Osteoblast (primary cell): Measurements from ENCODE around the gene PSMD11. TPM values are rescaled to one million over a fixed set of nuclear protein-coding genes. Genes with fewer than 3 reads are reported as not detected.
A peak's percentile ranks its signal among the peaks of the same experiment; 100 is the strongest.
"Not testable (repeated sequence)": the region's sequence is repeated elsewhere in the genome, so short reads cannot be mapped to it uniquely, and the experiment has no call there.

Experiments used
- DNase-seq: peaks from one replicate; pipeline ENCODE4 v3.0.0; 2011; ENCODE audit warnings: low spot score, mixed read lengths; ENCODE audit not compliant: insufficient read length; ENCODE audit errors: missing footprints
- H2AFZ ChIP-seq: 2 replicates; pipeline ENCODE4 v1.6.0; 2011; ENCODE audit warnings: mild to moderate bottlenecking, low read length
- H3K27ac ChIP-seq: 2 replicates; pipeline ENCODE4 v1.5.1; 2011; ENCODE audit warnings: mild to moderate bottlenecking, low read depth, low read length, moderate library complexity
- H3K27me3 ChIP-seq: 2 replicates; pipeline ENCODE4 v1.6.0; 2012; ENCODE audit warnings: mild to moderate bottlenecking, control low read depth, inconsistent platforms, low read length, moderate library complexity; ENCODE audit not compliant: insufficient read depth
- H3K36me3 ChIP-seq: 2 replicates; pipeline ENCODE4 v1.5.1; 2011; ENCODE audit warnings: mild to moderate bottlenecking, low read length, control low read depth, moderate library complexity; ENCODE audit not compliant: insufficient read depth
- H3K4me1 ChIP-seq: 2 replicates; pipeline ENCODE4 v1.5.1; 2011; ENCODE audit warnings: mild to moderate bottlenecking, low read length, control low read depth, moderate library complexity; ENCODE audit not compliant: insufficient read depth
- H3K4me2 ChIP-seq: 2 replicates; pipeline ENCODE4 v1.6.0; 2011; ENCODE audit warnings: mild to moderate bottlenecking, low read length; ENCODE audit not compliant: insufficient read depth
- H3K4me3 ChIP-seq: fragments of 200-600 bp; sonication (generic); 3 replicates; pipeline ENCODE4 v1.5.1; 2012; ENCODE audit warnings: mild to moderate bottlenecking, low read length, inconsistent platforms; ENCODE audit not compliant: insufficient read depth
- H3K79me2 ChIP-seq: 2 replicates; pipeline ENCODE4 v1.6.0; 2012; ENCODE audit warnings: mild to moderate bottlenecking, low read length, control low read depth, inconsistent platforms; ENCODE audit not compliant: insufficient read depth
- H3K9me3 ChIP-seq: 2 replicates; pipeline ENCODE4 v1.5.1; 2011; ENCODE audit warnings: low read depth, low read length, control low read depth
- H4K20me1 ChIP-seq: 2 replicates; pipeline ENCODE4 v1.6.0; 2012; ENCODE audit warnings: mild to moderate bottlenecking, low read length, control low read depth; ENCODE audit not compliant: insufficient read depth
- total RNA-seq: library from RNA; depleted of rRNA; stranded (reverse); fragments of >200 nt; gene quantifications from 2 replicates; pipeline ENCODE4 v1.2.3, GENCODE V29; 2012
- TF ChIP-seq, protein P1 (sequence below): IDR thresholded peaks from 2 replicates; pipeline ENCODE4 v1.5.1; 2011; ENCODE audit warnings: mild to moderate bottlenecking, low read depth, low read length, moderate library complexity; ENCODE audit errors: extremely low read depth

PSMD11 gene
- total RNA-seq, 1 donor = 61.2 TPM

DNA sequence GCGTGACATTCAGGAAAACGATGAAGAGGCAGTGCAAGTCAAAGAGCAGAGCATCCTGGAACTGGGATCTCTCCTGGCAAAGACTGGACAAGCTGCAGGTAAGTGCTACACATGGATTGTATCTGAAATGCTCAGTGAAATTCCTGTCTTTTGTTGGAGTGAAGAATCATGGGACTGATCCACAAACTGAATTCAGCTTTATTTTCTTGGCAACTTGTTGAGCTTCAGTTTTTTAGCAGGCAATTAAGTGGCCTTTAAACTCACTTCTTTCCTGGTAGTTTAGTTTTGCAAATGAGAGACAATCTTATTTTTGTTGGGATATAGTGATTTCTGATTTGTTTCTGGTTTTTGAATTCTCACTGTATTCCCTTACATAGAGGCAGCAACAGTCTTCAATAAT lies 2.6 kb downstream of the PSMD11 start:
- TF ChIP-seq, protein P1, sequence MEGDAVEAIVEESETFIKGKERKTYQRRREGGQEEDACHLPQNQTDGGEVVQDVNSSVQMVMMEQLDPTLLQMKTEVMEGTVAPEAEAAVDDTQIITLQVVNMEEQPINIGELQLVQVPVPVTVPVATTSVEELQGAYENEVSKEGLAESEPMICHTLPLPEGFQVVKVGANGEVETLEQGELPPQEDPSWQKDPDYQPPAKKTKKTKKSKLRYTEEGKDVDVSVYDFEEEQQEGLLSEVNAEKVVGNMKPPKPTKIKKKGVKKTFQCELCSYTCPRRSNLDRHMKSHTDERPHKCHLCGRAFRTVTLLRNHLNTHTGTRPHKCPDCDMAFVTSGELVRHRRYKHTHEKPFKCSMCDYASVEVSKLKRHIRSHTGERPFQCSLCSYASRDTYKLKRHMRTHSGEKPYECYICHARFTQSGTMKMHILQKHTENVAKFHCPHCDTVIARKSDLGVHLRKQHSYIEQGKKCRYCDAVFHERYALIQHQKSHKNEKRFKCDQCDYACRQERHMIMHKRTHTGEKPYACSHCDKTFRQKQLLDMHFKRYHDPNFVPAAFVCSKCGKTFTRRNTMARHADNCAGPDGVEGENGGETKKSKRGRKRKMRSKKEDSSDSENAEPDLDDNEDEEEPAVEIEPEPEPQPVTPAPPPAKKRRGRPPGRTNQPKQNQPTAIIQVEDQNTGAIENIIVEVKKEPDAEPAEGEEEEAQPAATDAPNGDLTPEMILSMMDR = no peak
- Histone ChIP-seq H2AFZ (no peak overlapping the region), H4K20me1 (peaks cover 38% of the 10 kb centered on the region), H3K4me2 (no peak overlapping the region), H3K27me3 (no peaks in the 10 kb centered on the region), H3K4me3 (no peak overlapping the region), H3K27ac (no peak overlapping the region), H3K9me3 (no peaks in the 10 kb centered on the region), H3K36me3 (peaks cover 33% of the 10 kb centered on the region), H3K4me1 (peaks cover 22% of the 10 kb centered on the region), H3K79me2 (peaks cover 73% of the 10 kb centered on the region)
- no peak for DNase-seq

DNA sequence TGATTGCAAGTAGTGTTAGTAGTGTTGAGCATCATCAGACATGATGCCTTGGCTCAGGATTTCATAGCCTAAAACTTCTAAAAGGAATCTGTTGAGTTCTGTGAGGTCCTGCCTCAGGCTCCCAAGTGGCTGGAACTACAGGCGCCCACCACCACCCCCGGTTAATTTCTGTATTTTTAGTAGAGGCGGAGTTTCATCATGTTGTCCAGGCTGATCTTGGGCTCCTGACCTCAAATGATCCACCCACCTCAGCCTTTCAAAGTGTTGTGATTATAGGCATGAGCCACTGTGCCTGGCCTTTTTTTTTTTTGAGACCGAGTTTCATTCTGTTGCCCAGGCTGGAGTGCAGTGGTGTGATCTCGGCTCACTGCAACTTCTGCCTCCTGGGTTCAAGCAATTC lies 5.7 kb downstream of the PSMD11 start:
- peaks cover 58% of the 10 kb centered on the region for H3K36me3 ChIP-seq

DNA sequence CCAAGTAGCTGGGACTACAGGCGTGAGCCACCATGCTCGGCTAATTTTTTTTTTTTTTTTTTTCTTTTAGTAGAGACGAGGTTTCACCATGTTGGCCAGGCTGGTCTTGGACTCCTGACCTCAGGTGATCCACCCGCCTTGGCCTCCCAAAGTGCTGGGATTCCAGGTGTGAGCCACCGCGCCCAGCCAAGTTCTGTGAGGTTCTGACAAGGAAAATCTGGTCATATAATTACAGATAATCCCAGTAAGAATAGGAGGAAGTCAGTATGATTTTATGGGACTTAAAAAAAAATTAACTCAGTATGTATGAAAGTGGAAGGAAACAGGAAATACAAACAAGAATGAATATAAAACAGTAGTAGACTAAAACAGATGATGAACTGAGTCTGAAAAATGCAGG lies 6.1 kb downstream of the PSMD11 start:
- H3K4me3 ChIP-seq, H2AFZ ChIP-seq, DNase-seq, H3K9me3 ChIP-seq, H3K4me2 ChIP-seq, H3K27me3 ChIP-seq, H3K27ac ChIP-seq: not testable (repeated sequence)
- Histone ChIP-seq H3K4me1 (peaks cover 21% of the 10 kb centered on the region), H4K20me1 (peaks cover 58% of the 10 kb centered on the region), H3K79me2 (peaks cover 97% of the 10 kb centered on the region), H3K36me3 (peaks cover 62% of the 10 kb centered on the region)

More for the DNA sequence above, 5.7 kb downstream of the PSMD11 start:
- DNase-seq = peak; percentile 87
- TF ChIP-seq, protein P1 = no peak
- Histone ChIP-seq H4K20me1 (peaks cover 59% of the 10 kb centered on the region), H3K27me3 (no peaks in the 10 kb centered on the region), H2AFZ (no peak overlapping the region), H3K4me2 (no peak overlapping the region), H3K79me2 (peaks cover 97% of the 10 kb centered on the region), H3K27ac (no peak overlapping the region), H3K9me3 (no peaks in the 10 kb centered on the region), H3K4me3 (no peak overlapping the region), H3K4me1 (peaks cover 22% of the 10 kb centered on the region)

DNA sequence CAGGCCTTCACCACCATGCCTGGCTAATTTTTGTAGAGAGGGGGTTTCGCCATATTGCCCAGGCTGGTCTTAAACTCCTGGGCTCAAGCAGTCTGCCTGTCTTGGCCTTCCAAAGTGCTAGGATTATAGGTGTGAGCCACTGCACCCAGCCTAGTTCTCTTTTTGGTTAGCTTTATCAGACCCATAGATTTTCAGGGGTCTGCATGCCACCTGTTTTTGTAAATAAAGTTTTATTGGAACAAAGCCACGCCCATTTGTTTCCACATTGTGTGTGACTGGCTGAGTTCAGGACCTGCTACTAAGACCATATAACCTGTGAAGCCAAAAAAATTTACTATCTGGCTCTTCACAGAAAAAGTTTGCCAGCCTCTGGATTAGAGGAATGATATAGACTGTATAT lies 7.6 kb downstream of the PSMD11 start:
- no peak overlapping the region for H3K4me3 ChIP-seq
- H2AFZ ChIP-seq = no peak overlapping the region
- H3K27me3 ChIP-seq = no peaks in the 10 kb centered on the region
- peaks cover 49% of the 10 kb centered on the region for H4K20me1 ChIP-seq
- H3K4me2 ChIP-seq = no peak overlapping the region
- TF ChIP-seq, protein P1 = no peak
- H3K9me3 ChIP-seq = no peaks in the 10 kb centered on the region
- peaks cover 9% of the 10 kb centered on the region for H3K4me1 ChIP-seq
- H3K27ac ChIP-seq = no peak overlapping the region
- DNase-seq = no peak
- peaks cover 70% of the 10 kb centered on the region for H3K36me3 ChIP-seq
- peaks cover 89% of the 10 kb centered on the region for H3K79me2 ChIP-seq
